SK-N-SH treated with all-trans-retinoic acid at 6 μM for 48 hours (cell line): ENCODE measurements around the gene USP6NL.
A peak's percentile ranks its signal among the peaks of the same experiment; 100 is the strongest.

Experiments used
- ATAC-seq: fragments of 200-7000 bp; cut with Tn5 transposase; 3 replicates; pipeline ENCODE4 v1.9.1; 2020; ENCODE audit warnings: mild to moderate bottlenecking, moderate library complexity
- ARNTL ChIP-seq: fragments of 450-650 bp; formaldehyde crosslinking; IDR thresholded peaks from 2 replicates; pipeline ENCODE4 v1.5.0; 2020; ENCODE audit warnings: low read depth, mild to moderate bottlenecking, moderate library complexity, borderline replicate concordance
- BACH2 ChIP-seq: fragments of 250-450 bp; sonication (Bioruptor Pico); IDR thresholded peaks from 2 replicates; pipeline ENCODE4 v1.9.0; 2021; ENCODE audit warnings: mild to moderate bottlenecking, borderline replicate concordance
- CREB5 ChIP-seq: fragments of 250-450 bp; sonication (Bioruptor Pico); IDR thresholded peaks from 2 replicates; pipeline ENCODE4 v1.5.1; 2020; ENCODE audit warnings: low read depth, mild to moderate bottlenecking, moderate library complexity
- CSRNP3 ChIP-seq: fragments of 250-450 bp; sonication (Bioruptor Pico); IDR thresholded peaks from 2 replicates; pipeline ENCODE4 v1.5.1; 2021; ENCODE audit warnings: mild to moderate bottlenecking, moderate library complexity
- ESRRG ChIP-seq: fragments of 250-450 bp; sonication (Bioruptor Pico); IDR thresholded peaks from 2 replicates; pipeline ENCODE4 v1.6.1; 2021; ENCODE audit warnings: mild to moderate bottlenecking
- GLIS3 ChIP-seq: fragments of 250-450 bp; sonication (Bioruptor Pico); IDR thresholded peaks from 2 replicates; pipeline ENCODE4 v1.5.0; 2020; ENCODE audit warnings: mild to moderate bottlenecking, moderate library complexity
- ISL1 ChIP-seq: fragments of 250-450 bp; sonication (Bioruptor Pico); IDR thresholded peaks from 2 replicates; pipeline ENCODE4 v2.1.2; 2022; ENCODE audit warnings: mild to moderate bottlenecking, moderate library complexity
- OSR1 ChIP-seq: fragments of 250-450 bp; sonication (Bioruptor Pico); IDR thresholded peaks from 2 replicates; pipeline ENCODE4 v1.8.0; 2022; ENCODE audit warnings: moderate library complexity, mild to moderate bottlenecking, inconsistent platforms
- PATZ1 ChIP-seq: fragments of 250-450 bp; sonication (Bioruptor Pico); IDR thresholded peaks from 2 replicates; pipeline ENCODE4 v1.8.0; 2020; ENCODE audit warnings: mild to moderate bottlenecking, moderate library complexity, borderline replicate concordance
- POU6F1 ChIP-seq: fragments of 250-450 bp; sonication (Bioruptor Pico); IDR thresholded peaks from 2 replicates; pipeline ENCODE4 v1.8.0; 2021; ENCODE audit warnings: low read depth, mild to moderate bottlenecking, moderate library complexity, borderline replicate concordance
- PPARA ChIP-seq: fragments of 250-450 bp; sonication (Bioruptor Pico); IDR thresholded peaks from 2 replicates; pipeline ENCODE4 v1.5.0; 2020; ENCODE audit warnings: mild to moderate bottlenecking, borderline replicate concordance
- RARB ChIP-seq: fragments of 250-450 bp; sonication (Bioruptor Pico); IDR thresholded peaks from 2 replicates; pipeline ENCODE4 v1.8.0; 2021; ENCODE audit warnings: mild to moderate bottlenecking, moderate library complexity
- SNAI2 ChIP-seq: fragments of 250-450 bp; sonication (Bioruptor Pico); IDR thresholded peaks from 2 replicates; pipeline ENCODE4 v1.5.0; 2020; ENCODE audit warnings: mild to moderate bottlenecking, moderate library complexity
- TCF4 ChIP-seq: fragments of 250-450 bp; sonication (Bioruptor Pico); IDR thresholded peaks from 2 replicates; pipeline ENCODE4 v1.8.0; 2021; ENCODE audit warnings: mild to moderate bottlenecking, moderate library complexity, borderline replicate concordance
- TOX ChIP-seq: fragments of 250-450 bp; sonication (Bioruptor Pico); IDR thresholded peaks from 2 replicates; pipeline ENCODE4 v1.8.0; 2021; ENCODE audit warnings: mild to moderate bottlenecking, moderate library complexity, borderline replicate concordance
- TSHZ2 ChIP-seq: fragments of 250-450 bp; sonication (Bioruptor Pico); IDR thresholded peaks from 2 replicates; pipeline ENCODE4 v1.5.0; 2020; ENCODE audit warnings: mild to moderate bottlenecking, moderate library complexity
- ZC3H10 ChIP-seq: fragments of 250-450 bp; sonication (Bioruptor Pico); IDR thresholded peaks from 2 replicates; pipeline ENCODE4 v1.5.1; 2021; ENCODE audit warnings: mild to moderate bottlenecking, moderate library complexity
- ZFP3 ChIP-seq: fragments of 250-450 bp; sonication (Bioruptor Pico); IDR thresholded peaks from 2 replicates; pipeline ENCODE4 v1.5.0; 2020; ENCODE audit warnings: mild to moderate bottlenecking, moderate library complexity
- ZFP30 ChIP-seq: fragments of 450-650 bp; formaldehyde crosslinking; IDR thresholded peaks from 2 replicates; pipeline ENCODE4 v1.5.0; 2022; ENCODE audit warnings: mild to moderate bottlenecking, moderate library complexity
- ZNF565 ChIP-seq: fragments of 450-650 bp; formaldehyde crosslinking; conservative IDR thresholded peaks from 2 replicates; pipeline ENCODE4 v1.5.0; 2020; ENCODE audit warnings: low read depth, mild to moderate bottlenecking, moderate library complexity
- ZNF70 ChIP-seq: fragments of 450-650 bp; formaldehyde crosslinking; IDR thresholded peaks from 2 replicates; pipeline ENCODE4 v1.5.0; 2020; ENCODE audit warnings: mild to moderate bottlenecking, moderate library complexity

The USP6NL gene

GRCh38 chr10:11553773-11554381 is 57.6 kb downstream of the USP6NL start:
- no peak for ATAC-seq

GRCh38 chr10:11551916-11552602 is 59.4 kb downstream of the USP6NL start:
- peak; percentile 99 for ATAC-seq

More at GRCh38 chr10:11553773-11554381, 57.6 kb downstream of the USP6NL start:
- TF ChIP-seq ZNF70: no peak
- no peak for TF ChIP-seq ESRRG
- TF ChIP-seq CSRNP3 (CRISPR knock-in tag): no peak
- TF ChIP-seq ISL1: no peak
- no peak for TF ChIP-seq TCF4 (CRISPR knock-in tag)
- TF ChIP-seq ZFP30 (CRISPR knock-in tag): no peak
- no peak for TF ChIP-seq OSR1 (CRISPR knock-in tag)
- TF ChIP-seq RARB: no peak
- TF ChIP-seq ZNF565 (CRISPR knock-in tag): no peak
- no peak for TF ChIP-seq TSHZ2 (CRISPR knock-in tag)
- no peak for TF ChIP-seq SNAI2 (CRISPR knock-in tag)
- no peak for TF ChIP-seq POU6F1 (CRISPR knock-in tag)
- TF ChIP-seq ZC3H10 (CRISPR knock-in tag): no peak
- no peak for TF ChIP-seq PPARA (CRISPR knock-in tag)
- no peak for TF ChIP-seq BACH2 (CRISPR knock-in tag)
- no peak for TF ChIP-seq PATZ1 (CRISPR knock-in tag)
- TF ChIP-seq GLIS3 (CRISPR knock-in tag): no peak
- TF ChIP-seq ARNTL (CRISPR knock-in tag): no peak

GRCh38 chr10:11551104-11551503 is 60.3 kb downstream of the USP6NL start:
- ATAC-seq: no peak
- TF ChIP-seq SNAI2 (CRISPR knock-in tag): no peak
- no peak for TF ChIP-seq BACH2 (CRISPR knock-in tag)
- TF ChIP-seq, all 23 proteins: peak for 0

More at GRCh38 chr10:11551916-11552602, 59.4 kb downstream of the USP6NL start:
- TF ChIP-seq TOX (CRISPR knock-in tag) (0 out of 2 replicates have a peak, but pooled peaks have one; percentile 40), ZFP30 (CRISPR knock-in tag) (no peak), ISL1 (peak; percentile 52; the same call in 1 of the 2 replicates)
- TF ChIP-seq, all 23 proteins: peak for 2

- no peak for ATAC-seq
- no peak for TF ChIP-seq GLIS3 (CRISPR knock-in tag)
- no peak for TF ChIP-seq TCF4 (CRISPR knock-in tag)
- TF ChIP-seq RARB: no peak
- TF ChIP-seq ZC3H10 (CRISPR knock-in tag): no peak
- no peak for TF ChIP-seq ZFP3 (CRISPR knock-in tag)
- no peak for TF ChIP-seq TSHZ2 (CRISPR knock-in tag)
- no peak for TF ChIP-seq PPARA (CRISPR knock-in tag)
- TF ChIP-seq ZNF565 (CRISPR knock-in tag): no peak
- no peak for TF ChIP-seq CREB5 (CRISPR knock-in tag)
- TF ChIP-seq ISL1: no peak
- TF ChIP-seq ARNTL (CRISPR knock-in tag): no peak
Observed at GRCh38 chr10:11548768-11549099, 62.7 kb downstream of the USP6NL start.
